Limb (tissue), 2 donors: ENCODE measurements around the gene ZBTB37.
"Not testable (repeated sequence)": the region's sequence is repeated elsewhere in the genome, so short reads cannot be mapped to it uniquely, and the experiment has no call there.

Experiments
- DNase-seq, 2 donors: peaks; one replicate each; pipeline ENCODE4 v3.0.0-alpha.2; 2016; ENCODE audit errors: extremely low spot score in 2 of 2

ZBTB37 gene

GRCh38 chr1:173865468-173866164, 2.6 kb upstream of the ZBTB37 start:
- DNase-seq, result no peak

GRCh38 chr1:173866413-173867115, 1.6 kb upstream of the ZBTB37 start:
- no peak for DNase-seq

- DNase-seq, result no peak
Measured at GRCh38 chr1:173867141-173867752, 933 bp upstream of the ZBTB37 start.

- DNase-seq, result peak; percentile 99
Measured at GRCh38 chr1:173867753-173868265, 371 bp upstream of the ZBTB37 start, which contains the start of gene GAS5. Gene GAS5, minus strand, starts transcription at chr1:173867989.

GRCh38 chr1:173869021-173869359, 810 bp downstream of the ZBTB37 start:
- DNase-seq, result no peak

- no peak for DNase-seq
Measured at GRCh38 chr1:173870252-173871075, 2.3 kb downstream of the ZBTB37 start.

GRCh38 chr1:173871091-173871490, 2.9 kb downstream of the ZBTB37 start:
- no peak for DNase-seq

- no peak for DNase-seq
Measured at GRCh38 chr1:173871500-173871899, 3.3 kb downstream of the ZBTB37 start.

- no peak for DNase-seq
Measured at GRCh38 chr1:173876732-173877131, 8.6 kb downstream of the ZBTB37 start.

- DNase-seq, result no peak
Measured at GRCh38 chr1:173878251-173878650, 10.1 kb downstream of the ZBTB37 start.

GRCh38 chr1:173881117-173881516, 12.9 kb downstream of the ZBTB37 start:
- DNase-seq, result not testable (repeated sequence)

GRCh38 chr1:173884701-173885100, 16.5 kb downstream of the ZBTB37 start:
- DNase-seq, result no peak

GRCh38 chr1:173886746-173887611, 18.8 kb downstream of the ZBTB37 start:
- no peak for DNase-seq

- no peak for DNase-seq
Measured at GRCh38 chr1:173887627-173888026, 19.4 kb downstream of the ZBTB37 start.

GRCh38 chr1:173888749-173889148, 20.6 kb downstream of the ZBTB37 start:
- no peak for DNase-seq

GRCh38 chr1:173889885-173890284, 21.7 kb downstream of the ZBTB37 start:
- DNase-seq, result no peak

GRCh38 chr1:173893611-173894010, 25.4 kb downstream of the ZBTB37 start:
- DNase-seq, result no peak

- DNase-seq, result no peak
Measured at GRCh38 chr1:173894189-173894588, 26.0 kb downstream of the ZBTB37 start.

- DNase-seq, result no peak
Measured at GRCh38 chr1:173900427-173900826, 32.2 kb downstream of the ZBTB37 start.

GRCh38 chr1:173900992-173901391, 32.8 kb downstream of the ZBTB37 start:
- DNase-seq, result no peak
